ENCODE results near the gene ACTL7A. TPM values are rescaled to one million over a fixed set of nuclear protein-coding genes. Genes with fewer than 3 reads are reported as not detected.

Gene ACTL7A
- polyA plus RNA-seq, 1 experiment, result not detected

GRCh38 chr9:108852079-108852478 lies 10.0 kb upstream of the ACTL7A start:
- Histone ChIP-seq H3K27ac (ENCODE audit: low read depth, low read length) (no peak overlapping the region), H3K4me3 (ENCODE audit: low read depth, low read length) (no peak overlapping the region), H3K27me3 (ENCODE audit: control insufficient read depth, insufficient read depth, low read length) (peaks cover 2% of the 10 kb centered on the region), H3K9me3 (ENCODE audit: control insufficient read depth, insufficient read depth, low read length) (peaks cover 12% of the 10 kb centered on the region; the same call in 1 of the 2 replicates)
- ChIA-PET POLR2A (no interaction called here), CTCF (no interaction called here)
- no peak for TF ChIP-seq CTCF (IDR thresholded peaks at IDR 0.05; ENCODE audit: low read depth, low read length)
- DNase-seq (ENCODE audit: low read depth, low spot score), result no peak

GRCh38 chr9:108854094-108854493 lies 8.0 kb upstream of the ACTL7A start:
- CTCF ChIA-PET, result no interaction called here
- no peak overlapping the region for H3K4me3 ChIP-seq (ENCODE audit: low read depth, low read length)
- DNase-seq (ENCODE audit: low read depth, low spot score), result no peak
- no peak for TF ChIP-seq CTCF (IDR thresholded peaks at IDR 0.05; ENCODE audit: low read depth, low read length)
- peaks cover 2% of the 10 kb centered on the region for H3K27me3 ChIP-seq (ENCODE audit: control insufficient read depth, insufficient read depth, low read length)
- POLR2A ChIA-PET, result no interaction called here
- peaks cover 12% of the 10 kb centered on the region; the same call in 1 of the 2 replicates for H3K9me3 ChIP-seq (ENCODE audit: control insufficient read depth, insufficient read depth, low read length)
- no peak overlapping the region for H3K27ac ChIP-seq (ENCODE audit: low read depth, low read length)

GRCh38 chr9:108854641-108855528 lies 7.2 kb upstream of the ACTL7A start:
- no peak for TF ChIP-seq CTCF (IDR thresholded peaks at IDR 0.05; ENCODE audit: low read depth, low read length)
- Histone ChIP-seq H3K9me3 (ENCODE audit: control insufficient read depth, insufficient read depth, low read length) (peaks cover 12% of the 10 kb centered on the region; the same call in 1 of the 2 replicates), H3K27ac (ENCODE audit: low read depth, low read length) (no peak overlapping the region), H3K27me3 (ENCODE audit: control insufficient read depth, insufficient read depth, low read length) (peaks cover 2% of the 10 kb centered on the region), H3K4me3 (ENCODE audit: low read depth, low read length) (no peak overlapping the region)
- ChIA-PET CTCF (interaction anchor here (0.5 kb wide), 1 partner anchor 1387 kb away, joined by 4 read pairs; no protein-coding TSS in a partner anchor), POLR2A (no interaction called here)
- DNase-seq (ENCODE audit: low read depth, low spot score), result no peak

GRCh38 chr9:108855529-108855886 lies 6.6 kb upstream of the ACTL7A start:
- Histone ChIP-seq H3K9me3 (ENCODE audit: control insufficient read depth, insufficient read depth, low read length) (peaks cover 12% of the 10 kb centered on the region; the same call in 1 of the 2 replicates), H3K27ac (ENCODE audit: low read depth, low read length) (no peak overlapping the region), H3K27me3 (ENCODE audit: control insufficient read depth, insufficient read depth, low read length) (peaks cover 2% of the 10 kb centered on the region), H3K4me3 (ENCODE audit: low read depth, low read length) (no peak overlapping the region)
- no peak for DNase-seq (ENCODE audit: low read depth, low spot score)
- ChIA-PET POLR2A (no interaction called here), CTCF (no interaction called here)
- TF ChIP-seq CTCF (IDR thresholded peaks at IDR 0.05; ENCODE audit: low read depth, low read length), result no peak

DNA sequence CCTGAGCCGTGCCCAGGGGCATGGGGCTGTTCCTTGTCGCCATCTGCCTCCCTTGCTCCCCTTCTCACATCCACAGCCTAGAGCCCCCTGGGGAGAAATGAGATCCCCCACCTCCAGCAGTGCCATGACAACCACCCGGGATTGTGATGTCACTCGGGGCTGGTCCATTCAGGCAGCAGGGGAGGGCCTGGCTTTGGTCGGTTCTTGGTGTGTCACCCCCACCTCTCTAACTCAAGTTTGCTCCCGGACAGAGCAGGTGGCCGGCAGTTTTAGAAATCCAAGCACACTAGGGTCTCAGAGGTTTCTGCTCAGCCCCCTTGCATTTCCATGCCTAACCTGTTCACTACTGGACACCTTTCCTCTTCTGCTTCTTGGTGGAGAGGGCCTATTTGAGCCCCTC lies 6.2 kb upstream of the ACTL7A start, which contains the start of gene ACTL7B:
Gene ACTL7B, minus strand, starts transcription at position 99 of the 400 bp plus-strand sequence. Its CDS starts 56 bp downstream, at position 43.
- POLR2A ChIA-PET, result no interaction called here
- no peak for TF ChIP-seq CTCF (IDR thresholded peaks at IDR 0.05; ENCODE audit: low read depth, low read length)
- Histone ChIP-seq H3K4me3 (ENCODE audit: low read depth, low read length) (no peak within 1 kb of the TSS), H3K27ac (ENCODE audit: low read depth, low read length) (no peak within 1 kb of the TSS), H3K27me3 (ENCODE audit: control insufficient read depth, insufficient read depth, low read length) (peaks cover 2% of the 10 kb centered on the region), H3K9me3 (ENCODE audit: control insufficient read depth, insufficient read depth, low read length) (peaks cover 12% of the 10 kb centered on the region; the same call in 1 of the 2 replicates)
- no peak for DNase-seq (ENCODE audit: low read depth, low spot score)
- CTCF ChIA-PET, result no interaction called here

Measured in AG04450 (cell line).